Astrocyte (in vitro differentiated cells and primary cell): ENCODE results near the gene SMIM41. TPM values are rescaled to one million over a fixed set of nuclear protein-coding genes. Genes with fewer than 3 reads are reported as not detected.

ENCODE experiments used
- DNase-seq: peaks from one replicate; pipeline ENCODE4 v3.0.0-alpha.2; 2010; ENCODE audit warnings: low read depth
- FAIRE-seq: peaks from 2 replicates; lab custom pipeline; 2011; peaks lifted over from hg19 to GRCh38; lab: Jason Lieb, UNC
- H2AFZ ChIP-seq: 2 replicates; pipeline ENCODE4 v1.6.0; 2012; ENCODE audit warnings: low read depth, low read length, inconsistent platforms
- H3K27ac ChIP-seq: 2 replicates; pipeline ENCODE4 v1.5.1; 2011; ENCODE audit warnings: low read depth, low read length, inconsistent platforms
- H3K27me3 ChIP-seq: 2 replicates; pipeline ENCODE4 v1.6.0; 2011; ENCODE audit warnings: low read length, inconsistent platforms; ENCODE audit not compliant: insufficient read depth
- H3K36me3 ChIP-seq: 2 replicates; pipeline ENCODE4 v1.5.1; 2011; ENCODE audit warnings: low read length, inconsistent platforms; ENCODE audit not compliant: insufficient read depth
- H3K4me1 ChIP-seq: 2 replicates; pipeline ENCODE4 v1.5.1; 2011; ENCODE audit warnings: low read length, inconsistent platforms; ENCODE audit not compliant: insufficient read depth
- H3K4me2 ChIP-seq: 2 replicates; pipeline ENCODE4 v1.6.0; 2012; ENCODE audit warnings: low read length, inconsistent platforms
- H3K4me3 ChIP-seq: 2 replicates; pipeline ENCODE4 v1.5.1; 2011; ENCODE audit warnings: low read depth, mild to moderate bottlenecking, low read length, inconsistent platforms; ENCODE audit not compliant: insufficient read depth
- H3K79me2 ChIP-seq: 2 replicates; pipeline ENCODE4 v1.6.0; 2012; ENCODE audit warnings: mild to moderate bottlenecking, low read length, inconsistent platforms; ENCODE audit not compliant: insufficient read depth
- H3K9ac ChIP-seq: 2 replicates; pipeline ENCODE4 v1.6.0; 2012; ENCODE audit warnings: mild to moderate bottlenecking, low read length, inconsistent platforms
- H3K9me3 ChIP-seq: 2 replicates; pipeline ENCODE4 v1.5.1; 2012; ENCODE audit warnings: low read depth, mild to moderate bottlenecking, low read length, inconsistent platforms; ENCODE audit not compliant: insufficient read depth
- H4K20me1 ChIP-seq: 2 replicates; pipeline ENCODE4 v1.6.0; 2012; ENCODE audit warnings: low read length, inconsistent platforms; ENCODE audit not compliant: insufficient read depth
- H3K27ac Mint-ChIP-seq: one replicate; pipeline ENCODE4 v1.8.0; 2021; ENCODE audit warnings: mild to moderate bottlenecking, mixed read lengths; ENCODE audit not compliant: unreplicated experiment
- H3K27me3 Mint-ChIP-seq: one replicate; pipeline ENCODE4 v1.8.0; 2021; ENCODE audit warnings: low read depth, mixed read lengths; ENCODE audit not compliant: unreplicated experiment
- H3K36me3 Mint-ChIP-seq: one replicate; pipeline ENCODE4 v1.8.0; 2021; ENCODE audit warnings: low read depth, mixed read lengths; ENCODE audit not compliant: unreplicated experiment
- H3K4me1 Mint-ChIP-seq: one replicate; pipeline ENCODE4 v1.8.0; 2021; ENCODE audit warnings: low read depth, mixed read lengths; ENCODE audit not compliant: unreplicated experiment
- H3K4me3 Mint-ChIP-seq: one replicate; pipeline ENCODE4 v1.8.0; 2021; ENCODE audit warnings: mild to moderate bottlenecking, moderate library complexity, mixed read lengths; ENCODE audit not compliant: unreplicated experiment
- H3K9me3 Mint-ChIP-seq: one replicate; pipeline ENCODE4 v1.8.0; 2021; ENCODE audit warnings: mild to moderate bottlenecking, mixed read lengths; ENCODE audit not compliant: unreplicated experiment
- EZH2 ChIP-seq: IDR thresholded peaks from 2 replicates; pipeline ENCODE4 v1.6.1; 2012; ENCODE audit warnings: mild to moderate bottlenecking, low read length, inconsistent platforms; ENCODE audit not compliant: insufficient read depth
- total RNA-seq: library from RNA; stranded (reverse); gene quantifications from 2 replicates; pipeline ENCODE4 v1.2.1, GENCODE V29; 2021
- TF ChIP-seq, protein P1 (sequence below): IDR thresholded peaks from 2 replicates; pipeline ENCODE4 v1.5.1; 2011; ENCODE audit warnings: low read depth, mild to moderate bottlenecking, inconsistent platforms, low read length, moderate library complexity; ENCODE audit not compliant: insufficient read depth

SMIM41 gene
- total RNA-seq, 1 donor from 2014 or later = 0.18 TPM

DNA sequence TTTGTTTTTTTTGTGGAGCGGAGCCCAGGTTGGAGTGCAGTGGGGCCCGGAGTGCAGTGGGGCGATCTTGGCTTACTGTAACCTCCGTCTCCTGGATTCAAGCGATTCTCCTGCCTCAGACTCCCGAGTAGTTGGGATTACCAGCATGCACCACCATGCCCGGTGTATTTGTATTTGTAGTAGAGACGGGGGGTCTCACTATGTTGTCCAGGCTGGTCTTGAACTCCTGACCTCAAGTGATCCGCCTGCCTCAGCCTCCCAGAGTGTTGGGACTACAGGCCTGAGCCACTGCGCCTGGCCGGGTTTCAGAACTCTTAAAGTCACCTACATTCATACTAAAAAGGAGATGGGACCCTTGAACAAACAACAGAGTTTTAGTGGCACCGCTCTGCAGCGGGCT lies 59.6 kb downstream of the SMIM41 start:
- TF ChIP-seq, protein P1, sequence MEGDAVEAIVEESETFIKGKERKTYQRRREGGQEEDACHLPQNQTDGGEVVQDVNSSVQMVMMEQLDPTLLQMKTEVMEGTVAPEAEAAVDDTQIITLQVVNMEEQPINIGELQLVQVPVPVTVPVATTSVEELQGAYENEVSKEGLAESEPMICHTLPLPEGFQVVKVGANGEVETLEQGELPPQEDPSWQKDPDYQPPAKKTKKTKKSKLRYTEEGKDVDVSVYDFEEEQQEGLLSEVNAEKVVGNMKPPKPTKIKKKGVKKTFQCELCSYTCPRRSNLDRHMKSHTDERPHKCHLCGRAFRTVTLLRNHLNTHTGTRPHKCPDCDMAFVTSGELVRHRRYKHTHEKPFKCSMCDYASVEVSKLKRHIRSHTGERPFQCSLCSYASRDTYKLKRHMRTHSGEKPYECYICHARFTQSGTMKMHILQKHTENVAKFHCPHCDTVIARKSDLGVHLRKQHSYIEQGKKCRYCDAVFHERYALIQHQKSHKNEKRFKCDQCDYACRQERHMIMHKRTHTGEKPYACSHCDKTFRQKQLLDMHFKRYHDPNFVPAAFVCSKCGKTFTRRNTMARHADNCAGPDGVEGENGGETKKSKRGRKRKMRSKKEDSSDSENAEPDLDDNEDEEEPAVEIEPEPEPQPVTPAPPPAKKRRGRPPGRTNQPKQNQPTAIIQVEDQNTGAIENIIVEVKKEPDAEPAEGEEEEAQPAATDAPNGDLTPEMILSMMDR = no peak
- TF ChIP-seq EZH2 = no peak
- DNase-seq = no peak
- Histone ChIP-seq H3K4me2 (no peak overlapping the region), H4K20me1 (no peaks in the 10 kb centered on the region), H2AFZ (no peak overlapping the region), H3K79me2 (no peaks in the 10 kb centered on the region), H3K9ac (no peak overlapping the region), H3K4me3 (no peak overlapping the region), H3K27ac (no peak overlapping the region), H3K36me3 (no peaks in the 10 kb centered on the region), H3K9me3 (no peaks in the 10 kb centered on the region), H3K27me3 (peaks cover 8% of the 10 kb centered on the region), H3K4me1 (no peaks in the 10 kb centered on the region)
- H3K27me3 Mint-ChIP-seq = peaks cover 33% of the 10 kb centered on the region
- no peak overlapping the region for H3K4me3 Mint-ChIP-seq
- H3K9me3 Mint-ChIP-seq = no peaks in the 10 kb centered on the region
- H3K4me1 Mint-ChIP-seq = peaks cover 4% of the 10 kb centered on the region
- no peaks in the 10 kb centered on the region for H3K36me3 Mint-ChIP-seq
- FAIRE-seq = no peak
- H3K27ac Mint-ChIP-seq = no peak overlapping the region

DNA sequence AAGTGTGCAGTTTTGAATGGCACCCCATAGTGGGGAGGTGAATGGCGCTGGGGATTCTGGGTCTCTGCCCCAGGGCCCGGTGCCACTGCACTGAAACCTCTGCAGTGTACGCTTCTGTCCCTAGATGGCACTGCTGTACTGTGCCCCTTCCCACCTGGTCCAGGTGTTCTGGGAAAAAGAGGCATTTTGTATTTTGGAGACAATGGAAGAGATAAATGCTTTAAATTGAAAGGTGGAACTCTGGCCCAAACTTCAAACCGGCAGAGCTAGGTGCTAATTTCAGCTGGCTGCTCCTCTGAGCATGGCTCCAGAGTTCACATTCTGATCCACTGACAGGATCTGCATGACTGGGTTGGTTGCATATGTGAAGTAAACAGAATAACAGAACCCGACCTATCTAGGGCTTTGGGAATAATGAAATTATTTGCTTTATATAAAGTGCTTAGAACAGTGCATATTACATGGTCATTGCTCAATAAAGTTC lies 60.1 kb downstream of the SMIM41 start:
- H3K4me1 ChIP-seq = no peaks in the 10 kb centered on the region
- Mint-ChIP-seq H3K9me3 (no peaks in the 10 kb centered on the region), H3K27me3 (peaks cover 33% of the 10 kb centered on the region), H3K4me1 (peaks cover 4% of the 10 kb centered on the region), H3K4me3 (no peak overlapping the region), H3K36me3 (no peaks in the 10 kb centered on the region), H3K27ac (no peak overlapping the region)
- H3K27ac ChIP-seq = no peak overlapping the region
- TF ChIP-seq, protein P1 = peak; percentile 53
- no peak for TF ChIP-seq EZH2
- H2AFZ ChIP-seq = no peak overlapping the region
- FAIRE-seq = no peak
- no peaks in the 10 kb centered on the region for H3K36me3 ChIP-seq
- no peaks in the 10 kb centered on the region for H3K9me3 ChIP-seq
- peaks cover 8% of the 10 kb centered on the region for H3K27me3 ChIP-seq
- H3K9ac ChIP-seq = no peak overlapping the region
- no peaks in the 10 kb centered on the region for H4K20me1 ChIP-seq
- no peaks in the 10 kb centered on the region for H3K79me2 ChIP-seq
- H3K4me2 ChIP-seq = no peak overlapping the region
- no peak overlapping the region for H3K4me3 ChIP-seq
- no peak for DNase-seq

DNA sequence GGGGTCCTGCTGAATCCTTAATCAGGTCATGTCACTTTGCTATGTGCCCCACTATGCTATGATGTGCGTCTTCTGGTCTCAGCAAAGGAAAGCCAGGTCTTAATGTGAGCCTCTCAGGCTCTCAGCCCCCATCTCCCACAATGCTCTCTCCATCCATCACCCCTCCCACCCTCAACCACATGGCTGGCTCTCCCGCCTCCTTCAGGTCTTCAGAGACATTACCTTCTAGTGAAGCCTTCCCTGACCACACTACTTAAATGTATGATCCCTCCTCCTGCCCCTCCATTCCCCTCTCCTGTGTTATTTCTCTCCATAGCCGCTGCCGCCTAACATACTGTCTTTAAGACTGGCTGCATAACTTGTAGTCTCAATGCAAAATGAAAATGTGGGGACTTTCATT lies 61.8 kb downstream of the SMIM41 start:
- Histone ChIP-seq H4K20me1 (no peaks in the 10 kb centered on the region), H3K4me3 (no peak overlapping the region), H3K4me2 (no peak overlapping the region), H2AFZ (no peak overlapping the region), H3K9me3 (no peaks in the 10 kb centered on the region), H3K9ac (no peak overlapping the region), H3K4me1 (peaks cover 6% of the 10 kb centered on the region), H3K27me3 (peaks cover 8% of the 10 kb centered on the region), H3K79me2 (no peaks in the 10 kb centered on the region), H3K27ac (no peak overlapping the region), H3K36me3 (no peaks in the 10 kb centered on the region)
- FAIRE-seq (no peak), DNase-seq (no peak)
- no peaks in the 10 kb centered on the region for H3K9me3 Mint-ChIP-seq
- no peak overlapping the region for H3K4me3 Mint-ChIP-seq
- peaks cover 10% of the 10 kb centered on the region for H3K4me1 Mint-ChIP-seq
- H3K36me3 Mint-ChIP-seq = no peaks in the 10 kb centered on the region
- no peak for TF ChIP-seq EZH2
- TF ChIP-seq, protein P1 = no peak
- H3K27ac Mint-ChIP-seq = no peak overlapping the region
- peaks cover 31% of the 10 kb centered on the region for H3K27me3 Mint-ChIP-seq
